H9 (cell line): ENCODE data around the gene C1QTNF3. TPM values are rescaled to one million over a fixed set of nuclear protein-coding genes. Genes with fewer than 3 reads are reported as not detected.
A peak's percentile ranks its signal among the peaks of the same experiment; 100 is the strongest.

Experiments used
- DNase-seq: peaks from one replicate; pipeline ENCODE4 v3.0.0-alpha.2; 2017
- H2AFZ ChIP-seq: one replicate; pipeline ENCODE4 v1.6.1; 2013; ENCODE audit warnings: mild to moderate bottlenecking, low read length, control low read depth, moderate library complexity
- H2AK5ac ChIP-seq: 2 replicates; pipeline ENCODE4 v1.6.1; 2013; ENCODE audit warnings: low read length, control low read depth, mixed read lengths; ENCODE audit not compliant: insufficient read length
- H2BK120ac ChIP-seq: one replicate; pipeline ENCODE4 v1.6.1; 2013; ENCODE audit warnings: low read depth, mild to moderate bottlenecking, low read length, control low read depth, inconsistent platforms; ENCODE audit not compliant: poor library complexity, severe bottlenecking
- H2BK12ac ChIP-seq: 2 replicates; pipeline ENCODE4 v1.6.1; 2013; ENCODE audit warnings: low read length, control low read depth, mixed read lengths, low read depth; ENCODE audit not compliant: insufficient read length
- H2BK15ac ChIP-seq: 2 replicates; pipeline ENCODE4 v1.6.1; 2013; ENCODE audit warnings: low read depth, low read length, control low read depth
- H2BK20ac ChIP-seq: one replicate; pipeline ENCODE4 v1.6.1; 2013; ENCODE audit warnings: low read depth, mild to moderate bottlenecking, low read length, control low read depth, inconsistent platforms; ENCODE audit not compliant: poor library complexity, severe bottlenecking
- H2BK5ac ChIP-seq: 2 replicates; pipeline ENCODE4 v1.6.1; 2013; ENCODE audit warnings: low read length, control low read depth, mixed read lengths; ENCODE audit not compliant: insufficient read length
- H3K14ac ChIP-seq: 2 replicates; pipeline ENCODE4 v1.6.1; 2013; ENCODE audit warnings: low read length, control low read depth; ENCODE audit not compliant: insufficient read depth
- H3K18ac ChIP-seq: 2 replicates; pipeline ENCODE4 v1.6.1; 2013; ENCODE audit warnings: low read depth, mild to moderate bottlenecking, mixed read lengths, low read length, control low read depth; ENCODE audit not compliant: insufficient read length
- H3K23ac ChIP-seq: 2 replicates; pipeline ENCODE4 v1.6.1; 2013; ENCODE audit warnings: low read length, control low read depth, mixed read lengths, low read depth; ENCODE audit not compliant: insufficient read length
- H3K23me2 ChIP-seq: 2 replicates; pipeline ENCODE4 v1.6.1; 2013; ENCODE audit warnings: low read depth, mild to moderate bottlenecking, mixed read lengths, low read length, control low read depth; ENCODE audit not compliant: insufficient read length, poor library complexity, severe bottlenecking
- H3K27ac ChIP-seq: 2 replicates; pipeline ENCODE4 v1.5.1; 2013; ENCODE audit warnings: low read length, control low read depth, mixed read lengths, low read depth; ENCODE audit not compliant: insufficient read length
- H3K27me3 ChIP-seq: 2 replicates; pipeline ENCODE4 v1.6.1; 2013; ENCODE audit warnings: low read length, control low read depth, inconsistent platforms; ENCODE audit not compliant: insufficient read depth
- H3K4ac ChIP-seq: 2 replicates; pipeline ENCODE4 v1.6.1; 2013; ENCODE audit warnings: low read depth, mild to moderate bottlenecking, control low read depth, inconsistent platforms, low read length, moderate library complexity
- H3K4me1 ChIP-seq: 2 replicates; pipeline ENCODE4 v1.6.1; 2013; ENCODE audit warnings: low read length, control low read depth, inconsistent platforms; ENCODE audit not compliant: insufficient read depth
- H3K4me2 ChIP-seq: 2 replicates; pipeline ENCODE4 v1.6.1; 2013; ENCODE audit warnings: low read length, control low read depth, mixed read lengths; ENCODE audit not compliant: insufficient read length, insufficient read depth
- H3K56ac ChIP-seq: 2 replicates; pipeline ENCODE4 v1.6.1; 2013; ENCODE audit warnings: low read depth, mild to moderate bottlenecking, mixed read lengths, low read length, control low read depth; ENCODE audit not compliant: insufficient read length
- H3K79me1 ChIP-seq: 2 replicates; pipeline ENCODE4 v1.6.1; 2013; ENCODE audit warnings: low read depth, mild to moderate bottlenecking, moderate library complexity, low read length, control low read depth, inconsistent platforms; ENCODE audit not compliant: insufficient read depth, poor library complexity, severe bottlenecking
- H3K79me2 ChIP-seq: 2 replicates; pipeline ENCODE4 v1.6.1; 2013; ENCODE audit warnings: low read length, control low read depth, inconsistent platforms; ENCODE audit not compliant: insufficient read depth
- H3K9ac ChIP-seq: 2 replicates; pipeline ENCODE4 v1.6.1; 2013; ENCODE audit warnings: low read length, control low read depth, mixed read lengths; ENCODE audit not compliant: insufficient read length; ENCODE audit errors: extremely low read depth
- H3K9me3 ChIP-seq: one replicate; pipeline ENCODE4 v1.6.1; 2013; ENCODE audit warnings: low read depth, low read length, inconsistent platforms; ENCODE audit not compliant: control insufficient read depth
- H3T11ph ChIP-seq: one replicate; pipeline ENCODE4 v1.6.1; 2013; ENCODE audit warnings: mild to moderate bottlenecking, low read length, control low read depth, inconsistent platforms
- H4K20me1 ChIP-seq: one replicate; pipeline ENCODE4 v1.6.1; 2013; ENCODE audit not compliant: control insufficient read depth, insufficient read length, insufficient read depth
- H4K5ac ChIP-seq: 2 replicates; pipeline ENCODE4 v1.6.1; 2013; ENCODE audit warnings: low read depth, mild to moderate bottlenecking, mixed read lengths, low read length, control low read depth; ENCODE audit not compliant: insufficient read length
- H4K8ac ChIP-seq: replicated peaks from 2 replicates; pipeline ENCODE4 v1.6.1; 2013; ENCODE audit warnings: low read length, control low read depth, mixed read lengths, low read depth; ENCODE audit not compliant: insufficient read length
- H4K91ac ChIP-seq: 2 replicates; pipeline ENCODE4 v1.6.1; 2013; ENCODE audit warnings: low read depth, mild to moderate bottlenecking, moderate library complexity, mixed read lengths, low read length, control low read depth; ENCODE audit not compliant: insufficient read length
- H3K27ac Mint-ChIP-seq, 3 experiments: 2 replicates in 2 of 3; 3 replicates in 1 of 3; pipeline ENCODE4 v1.8.0; 2020 to 2021; ENCODE audit warnings: mixed read lengths in 3 of 3, mild to moderate bottlenecking in 1 of 3, moderate library complexity in 1 of 3
- H3K27me3 Mint-ChIP-seq: 2 replicates; pipeline ENCODE4 v1.8.0; 2021; ENCODE audit warnings: low read depth, mild to moderate bottlenecking, moderate library complexity, mixed read lengths
- H3K36me3 Mint-ChIP-seq, 3 experiments: 2 replicates in 2 of 3; 3 replicates in 1 of 3; pipeline ENCODE4 v1.8.0; 2020 to 2021; ENCODE audit warnings: low read depth in 3 of 3, mixed read lengths in 3 of 3; ENCODE audit not compliant: insufficient read depth in 1 of 3
- H3K4me1 Mint-ChIP-seq, 2 experiments: 2 replicates each; pipeline ENCODE4 v1.8.0; 2020; ENCODE audit warnings: mixed read lengths in 2 of 2
- H3K4me3 Mint-ChIP-seq, 2 experiments: 2 replicates in 1 of 2; 3 replicates in 1 of 2; pipeline ENCODE4 v1.8.0; 2020 to 2021; ENCODE audit warnings: mild to moderate bottlenecking in 2 of 2, mixed read lengths in 2 of 2, moderate library complexity in 1 of 2
- H3K9me3 Mint-ChIP-seq, 2 experiments: 2 replicates in 1 of 2; 3 replicates in 1 of 2; pipeline ENCODE4 v1.8.0; 2020; ENCODE audit warnings: mild to moderate bottlenecking in 2 of 2, mixed read lengths in 2 of 2, moderate library complexity in 1 of 2
- WGBS: extraction: QIAGEN DNeasy Blood & Tissue Kit; methylation state at CpG from one replicate; pipeline ENCODE4 v1.1.7; 2013; ENCODE audit warnings: missing lambda C conversion rate, low lambda C conversion rate, mixed read lengths; ENCODE audit not compliant: insufficient read length; ENCODE audit errors: extremely low coverage; 5-methylcytosine and 5-hydroxymethylcytosine counted together
- total RNA-seq: library from RNA; stranded (reverse); gene quantifications from 2 replicates; pipeline ENCODE4 v1.2.1, GENCODE V29; 2021
- TF ChIP-seq, protein P1 (sequence below): fragments of 200-600 bp; sonication (generic); conservative IDR thresholded peaks from 3 replicates; pipeline ENCODE4 v1.8.0; 2021; ENCODE audit warnings: antibody characterized with exemption, mild to moderate bottlenecking

C1QTNF3 gene
- total RNA-seq, 1 experiment from 2014 or later, result 1.1 TPM

DNA sequence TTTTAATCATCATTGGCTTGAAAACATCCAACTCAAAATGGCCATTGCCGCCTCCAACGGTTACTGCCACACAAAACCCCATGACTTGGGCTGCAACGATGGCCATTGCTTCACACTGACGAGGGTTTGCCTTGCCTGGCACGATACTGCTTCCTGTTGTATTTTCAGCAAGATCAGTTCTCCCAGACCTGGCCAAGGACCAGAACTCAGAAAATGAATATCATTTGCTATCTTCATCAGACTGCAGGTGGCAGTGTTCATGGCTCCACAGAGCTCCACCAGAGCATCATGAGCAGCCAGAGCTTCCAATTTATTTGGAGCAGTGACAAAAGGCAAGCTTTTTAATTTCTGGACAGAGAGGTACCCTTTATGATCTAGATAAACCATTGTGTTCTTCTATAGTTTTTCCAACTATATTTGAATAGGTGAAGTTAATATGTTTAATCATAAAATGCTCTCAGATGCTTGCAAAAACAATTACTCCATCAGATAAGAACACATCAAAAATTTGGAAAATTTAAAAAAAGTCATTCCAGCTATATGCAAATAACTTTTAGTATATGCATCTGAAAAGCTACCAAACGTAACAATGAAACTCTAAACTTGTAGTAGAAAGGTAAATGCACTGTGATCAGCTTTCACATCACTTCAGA lies 45.6 kb downstream of the C1QTNF3 start:
- no peaks in the 10 kb centered on the region for H3K9me3 ChIP-seq
- H3K27ac ChIP-seq, result no peak overlapping the region
- no peak overlapping the region for H2BK20ac ChIP-seq
- peaks cover 0 to 12% (median 6%) of the 10 kb centered on the region in 3 experiments; a peak in 4 of 7 replicates for H3K36me3 Mint-ChIP-seq
- no peaks in the 10 kb centered on the region for H3K79me2 ChIP-seq
- no peak overlapping the region for H2AFZ ChIP-seq
- H2AK5ac ChIP-seq, result no peak overlapping the region
- H4K91ac ChIP-seq, result no peak overlapping the region
- no peaks in the 10 kb centered on the region for H3K9me3 Mint-ChIP-seq
- H2BK12ac ChIP-seq, result no peak overlapping the region
- WGBS, result no CpG with 5 or more reads among the region's 6 CpGs
- TF ChIP-seq, protein P1, sequence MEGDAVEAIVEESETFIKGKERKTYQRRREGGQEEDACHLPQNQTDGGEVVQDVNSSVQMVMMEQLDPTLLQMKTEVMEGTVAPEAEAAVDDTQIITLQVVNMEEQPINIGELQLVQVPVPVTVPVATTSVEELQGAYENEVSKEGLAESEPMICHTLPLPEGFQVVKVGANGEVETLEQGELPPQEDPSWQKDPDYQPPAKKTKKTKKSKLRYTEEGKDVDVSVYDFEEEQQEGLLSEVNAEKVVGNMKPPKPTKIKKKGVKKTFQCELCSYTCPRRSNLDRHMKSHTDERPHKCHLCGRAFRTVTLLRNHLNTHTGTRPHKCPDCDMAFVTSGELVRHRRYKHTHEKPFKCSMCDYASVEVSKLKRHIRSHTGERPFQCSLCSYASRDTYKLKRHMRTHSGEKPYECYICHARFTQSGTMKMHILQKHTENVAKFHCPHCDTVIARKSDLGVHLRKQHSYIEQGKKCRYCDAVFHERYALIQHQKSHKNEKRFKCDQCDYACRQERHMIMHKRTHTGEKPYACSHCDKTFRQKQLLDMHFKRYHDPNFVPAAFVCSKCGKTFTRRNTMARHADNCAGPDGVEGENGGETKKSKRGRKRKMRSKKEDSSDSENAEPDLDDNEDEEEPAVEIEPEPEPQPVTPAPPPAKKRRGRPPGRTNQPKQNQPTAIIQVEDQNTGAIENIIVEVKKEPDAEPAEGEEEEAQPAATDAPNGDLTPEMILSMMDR, result peak; percentile 69
- H3K9ac ChIP-seq, result no peak overlapping the region
- no peak overlapping the region for H2BK120ac ChIP-seq
- H3K56ac ChIP-seq, result no peak overlapping the region
- no peak overlapping the region for H4K5ac ChIP-seq
- H3K4me3 Mint-ChIP-seq, result no peak overlapping the region
- no peak overlapping the region for H2BK5ac ChIP-seq
- no peak overlapping the region for H3K23ac ChIP-seq
- no peak overlapping the region for H3K4ac ChIP-seq
- no peaks in the 10 kb centered on the region for H3K23me2 ChIP-seq
- H3K4me1 Mint-ChIP-seq, result peaks cover 10 to 14% of the 10 kb centered on the region in 2 experiments; a peak in 3 of 4 replicates
- peak overlapping the region in 1 of 3 experiments; percentile 78; a peak in 2 of 7 replicates for H3K27ac Mint-ChIP-seq
- H3K18ac ChIP-seq, result no peak overlapping the region
- no peaks in the 10 kb centered on the region for H4K20me1 ChIP-seq
- no peak overlapping the region for H3T11ph ChIP-seq
- no peak overlapping the region for H3K14ac ChIP-seq
- H3K79me1 ChIP-seq, result no peaks in the 10 kb centered on the region
- no peak overlapping the region for H4K8ac ChIP-seq
- H3K27me3 Mint-ChIP-seq, result no peaks in the 10 kb centered on the region
- H3K27me3 ChIP-seq, result no peaks in the 10 kb centered on the region
- no peak overlapping the region for H2BK15ac ChIP-seq
- H3K4me1 ChIP-seq, result no peaks in the 10 kb centered on the region
- DNase-seq, result peak; percentile 41
- H3K4me2 ChIP-seq, result no peak overlapping the region
